Putamen (tissue), 1 donor: Measurements from ENCODE around the gene CCDC17.

Experiments used
- DNase-seq: peaks from one replicate; pipeline ENCODE4 v3.0.0-alpha.2; 2016; ENCODE audit warnings: low spot score

Gene CCDC17

GRCh38 chr1:45623972-45624371, at the start of gene CCDC17:
Gene CCDC17, minus strand, starts transcription at chr1:45624054. Its CDS starts 145 bp downstream, at chr1:45623909.
- no peak for DNase-seq

GRCh38 chr1:45669859-45670655, 46.2 kb upstream of the CCDC17 start:
- DNase-seq: no peak

- DNase-seq: no peak
Observed at GRCh38 chr1:45669379-45669778, 45.5 kb upstream of the CCDC17 start.

GRCh38 chr1:45668526-45668925, 44.7 kb upstream of the CCDC17 start:
- no peak for DNase-seq

- no peak for DNase-seq
Observed at GRCh38 chr1:45667321-45668111, 43.7 kb upstream of the CCDC17 start.

GRCh38 chr1:45666836-45667235, 43.0 kb upstream of the CCDC17 start:
- DNase-seq: peak; percentile 42

GRCh38 chr1:45660336-45660735, 36.5 kb upstream of the CCDC17 start:
- DNase-seq: no peak

GRCh38 chr1:45659222-45659621, 35.4 kb upstream of the CCDC17 start:
- DNase-seq: no peak

- no peak for DNase-seq
Observed at GRCh38 chr1:45658171-45658570, 34.3 kb upstream of the CCDC17 start.

GRCh38 chr1:45656573-45657226, 32.8 kb upstream of the CCDC17 start:
- DNase-seq: no peak

GRCh38 chr1:45654540-45655280, 30.9 kb upstream of the CCDC17 start:
- no peak for DNase-seq

- DNase-seq: peak; percentile 7
Observed at GRCh38 chr1:45647248-45648021, 23.6 kb upstream of the CCDC17 start.

- DNase-seq: no peak
Observed at GRCh38 chr1:45644661-45645060, 20.8 kb upstream of the CCDC17 start.

- no peak for DNase-seq
Observed at GRCh38 chr1:45643978-45644377, 20.1 kb upstream of the CCDC17 start.

GRCh38 chr1:45643321-45643720, 19.5 kb upstream of the CCDC17 start:
- DNase-seq: no peak

GRCh38 chr1:45640293-45640692, 16.4 kb upstream of the CCDC17 start:
- no peak for DNase-seq

- peak; percentile 8 for DNase-seq
Observed at GRCh38 chr1:45635211-45635610, 11.4 kb upstream of the CCDC17 start.

- no peak for DNase-seq
Observed at GRCh38 chr1:45630429-45630828, 6.6 kb upstream of the CCDC17 start.

GRCh38 chr1:45629035-45629434, 5.2 kb upstream of the CCDC17 start:
- no peak for DNase-seq

GRCh38 chr1:45622524-45623394, 1.1 kb downstream of the CCDC17 start:
- DNase-seq: no peak
